Liver (tissue), 9 donors: ENCODE measurements around the gene CXCR4. TPM values are rescaled to one million over a fixed set of nuclear protein-coding genes. Genes with fewer than 3 reads are reported as not detected.

Source experiments
- DNase-seq: peaks from one replicate; pipeline ENCODE4 v3.0.0-alpha.2; 2017; ENCODE audit warnings: low spot score
- H3K27ac ChIP-seq, 2 donors: one replicate each; pipeline ENCODE4 v1.7.0; 2013; ENCODE audit warnings: inconsistent platforms in 2 of 2, low read length in 2 of 2, control low read depth in 1 of 2, low read depth in 1 of 2, mild to moderate bottlenecking in 1 of 2
- H3K27me3 ChIP-seq, 4 donors: one replicate each; pipeline versions ENCODE4 v1.6.1 to v1.7.0; 2013; ENCODE audit warnings: low read length in 3 of 4, inconsistent platforms in 1 of 4, mild to moderate bottlenecking in 1 of 4, moderate library complexity in 1 of 4; ENCODE audit not compliant: control insufficient read depth in 4 of 4, insufficient read depth in 4 of 4
- H3K36me3 ChIP-seq, 4 donors: one replicate each; pipeline versions ENCODE4 v1.6.1 to v1.7.0; 2013; ENCODE audit warnings: low read length in 3 of 4, mild to moderate bottlenecking in 3 of 4, low read depth in 1 of 4, moderate library complexity in 1 of 4; ENCODE audit not compliant: control insufficient read depth in 4 of 4, insufficient read depth in 3 of 4
- H3K4me1 ChIP-seq, 4 donors: one replicate each; pipeline versions ENCODE4 v1.6.1 to v1.7.0; 2013; ENCODE audit warnings: low read length in 3 of 4, mild to moderate bottlenecking in 3 of 4, moderate library complexity in 1 of 4; ENCODE audit not compliant: control insufficient read depth in 4 of 4, insufficient read depth in 4 of 4
- H3K4me3 ChIP-seq, 3 donors: one replicate each; pipeline versions ENCODE4 v1.6.1 to v1.7.0; 2013; ENCODE audit warnings: low read length in 3 of 3, control low read depth in 1 of 3, low read depth in 1 of 3, mild to moderate bottlenecking in 1 of 3
- H3K9ac ChIP-seq, 2 donors: one replicate each; pipeline ENCODE4 v1.7.0; 2013; ENCODE audit warnings: low read length in 2 of 2, mild to moderate bottlenecking in 2 of 2, moderate library complexity in 2 of 2, control low read depth in 1 of 2, low read depth in 1 of 2
- H3K9me3 ChIP-seq, 4 donors: one replicate each; pipeline versions ENCODE4 v1.6.1 to v1.7.0; 2013; ENCODE audit warnings: low read length in 3 of 4; ENCODE audit not compliant: control insufficient read depth in 4 of 4
- EGR1 ChIP-seq, 2 donors: IDR thresholded peaks; 2 replicates each; pipeline ENCODE4 v1.6.1; 2016 to 2018; ENCODE audit warnings: antibody characterized with exemption in 2 of 2, low read depth in 2 of 2
- FOXA1 ChIP-seq: IDR thresholded peaks from 2 replicates; pipeline ENCODE4 v1.6.1; 2016; ENCODE audit warnings: antibody characterized with exemption
- FOXA2 ChIP-seq: IDR thresholded peaks from 2 replicates; pipeline ENCODE4 v1.6.1; 2016; ENCODE audit warnings: antibody characterized with exemption
- GABPA ChIP-seq, 2 donors: IDR thresholded peaks in 1 of 2; conservative IDR thresholded peaks in 1 of 2; 2 replicates each; pipeline ENCODE4 v1.6.1; 2016; ENCODE audit warnings: antibody characterized with exemption in 2 of 2, mild to moderate bottlenecking in 1 of 2, moderate library complexity in 1 of 2
- HNF4A ChIP-seq, 2 donors: conservative IDR thresholded peaks; 2 replicates each; pipeline ENCODE4 v1.6.1; 2016; ENCODE audit warnings: antibody characterized with exemption in 2 of 2, mild to moderate bottlenecking in 2 of 2
- HNF4G ChIP-seq: IDR thresholded peaks from 2 replicates; pipeline ENCODE4 v1.6.1; 2016; ENCODE audit warnings: antibody characterized with exemption
- JUND ChIP-seq, 2 donors: IDR thresholded peaks; 2 replicates each; pipeline ENCODE4 v1.6.1; 2016; ENCODE audit warnings: antibody characterized with exemption in 2 of 2
- NR2F2 ChIP-seq: IDR thresholded peaks from 2 replicates; pipeline ENCODE4 v1.6.1; 2016; ENCODE audit warnings: antibody characterized with exemption
- RAD21 ChIP-seq, 2 donors: IDR thresholded peaks; 2 replicates each; pipeline ENCODE4 v1.6.1; 2016; ENCODE audit warnings: antibody characterized with exemption in 2 of 2, mild to moderate bottlenecking in 2 of 2
- RXRA ChIP-seq, 2 donors: IDR thresholded peaks; 2 replicates each; pipeline ENCODE4 v1.6.1; 2017 to 2018; ENCODE audit warnings: antibody characterized with exemption in 2 of 2, mild to moderate bottlenecking in 1 of 2
- SP1 ChIP-seq: IDR thresholded peaks from 2 replicates; pipeline ENCODE4 v1.6.1; 2018; ENCODE audit warnings: antibody characterized with exemption, mild to moderate bottlenecking
- TAF1 ChIP-seq: conservative IDR thresholded peaks from 2 replicates; pipeline ENCODE4 v1.6.1; 2016; ENCODE audit warnings: antibody characterized with exemption, mild to moderate bottlenecking
- WGBS: extraction: QIAGEN DNeasy Blood & Tissue Kit; methylation state at CpG from one replicate; pipeline ENCODE4 v1.1.7; 2013; 5-methylcytosine and 5-hydroxymethylcytosine counted together
- polyA plus RNA-seq, 2 donors: library from polyadenylated mRNA; stranded (reverse) in 1 of 2; unstranded in 1 of 2; fragments of 200-250 nt in 1 of 2; fragments of >200 nt in 1 of 2; fragmentation: Nextera tagmentation in 1 of 2; extraction: Ambion mirVana in 1 of 2; gene quantifications; one replicate each; pipeline versions ENCODE4 v1.2.1 to v1.2.3, GENCODE V29; 2013 to 2015
- total RNA-seq, 2 donors: library from RNA; depleted of rRNA; stranded (reverse); fragments of >200 nt; gene quantifications; one replicate each; pipeline ENCODE4 v1.2.3, GENCODE V29; 2014
- TF ChIP-seq, protein P1 (sequence below): fragments of 150-350 bp; IDR thresholded peaks from 2 replicates; pipeline ENCODE4 v1.5.1; 2017; ENCODE audit warnings: improper control_type of control experiment, low read depth, low read length; ENCODE audit not compliant: missing input control
- TF ChIP-seq, protein P2 (sequence below): IDR thresholded peaks from 2 replicates; pipeline ENCODE4 v1.6.1; 2016; ENCODE audit warnings: antibody characterized with exemption
- TF ChIP-seq, protein P3 (sequence below): IDR thresholded peaks from 2 replicates; pipeline ENCODE4 v1.6.1; 2016; ENCODE audit warnings: antibody characterized with exemption
- TF ChIP-seq, protein P4 (sequence below): IDR thresholded peaks from 2 replicates; pipeline ENCODE4 v1.6.1; 2016; ENCODE audit warnings: antibody characterized with exemption, mild to moderate bottlenecking
- TF ChIP-seq, protein P5 (sequence below): IDR thresholded peaks from 2 replicates; pipeline ENCODE4 v1.6.1; 2016; ENCODE audit warnings: antibody characterized with exemption
- donor health status: healthy.
- donor health status: healthy.
- donor health status: healthy.
- donor health status: healthy.
- donor health status: healthy.

Gene CXCR4
- total and polyA plus RNA-seq, 4 donors = 5.0 to 9.0 (median 6.1) TPM

DNA sequence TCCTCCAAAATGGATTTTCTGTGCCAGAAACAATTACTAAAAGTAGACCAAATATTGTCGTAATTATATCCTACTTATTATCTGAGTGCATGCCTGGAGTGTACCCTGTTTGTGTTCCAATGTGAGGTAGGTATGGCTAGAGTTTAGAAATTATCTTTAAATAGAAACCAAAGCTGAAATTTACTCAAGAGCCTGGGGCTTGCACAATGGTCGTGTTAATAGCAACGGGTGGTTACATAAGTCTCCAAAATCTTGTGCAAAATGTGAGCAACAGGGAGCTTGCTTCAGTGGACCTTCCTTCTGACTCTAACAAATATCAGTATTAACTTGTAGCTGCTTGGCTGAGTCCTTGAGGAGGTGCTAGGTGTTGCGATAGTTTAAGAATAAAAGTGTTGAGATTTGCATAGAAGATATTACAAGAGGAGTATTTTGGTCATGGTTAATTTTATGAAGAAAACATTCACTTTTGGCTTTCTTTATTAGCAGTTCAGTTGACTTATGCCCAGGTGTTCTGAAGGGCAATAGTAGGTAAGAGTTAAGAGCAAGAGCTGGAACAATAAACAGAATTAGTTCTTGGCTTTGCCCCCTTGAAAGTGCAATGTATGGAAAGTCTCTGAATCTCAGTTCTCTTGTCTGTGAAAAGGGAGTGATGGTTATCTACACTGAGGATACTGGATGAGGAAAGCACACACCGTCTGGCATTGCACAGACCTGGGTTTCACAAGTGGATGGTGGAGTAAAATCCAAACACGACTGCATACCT, 4.6 kb downstream of the CXCR4 start:
- H3K4me3 ChIP-seq = no peak overlapping the region
- peaks cover 7 to 20% (median 13%) of the 10 kb centered on the region in 4 donors for H3K4me1 ChIP-seq
- no peaks in the 10 kb centered on the region for H3K36me3 ChIP-seq
- no peak for TF ChIP-seq SP1
- no peak for TF ChIP-seq FOXA2
- H3K27me3 ChIP-seq = peaks cover 0 to 7% (median 1%) of the 10 kb centered on the region in 4 donors
- DNase-seq = no peak
- 49% methylated on average over 6 of the region's 6 CpGs for WGBS
- no peaks in the 10 kb centered on the region for H3K9me3 ChIP-seq
- peak overlapping the region in 1 of 2 donors; percentile 7 for H3K27ac ChIP-seq
- H3K9ac ChIP-seq = no peak overlapping the region

DNA sequence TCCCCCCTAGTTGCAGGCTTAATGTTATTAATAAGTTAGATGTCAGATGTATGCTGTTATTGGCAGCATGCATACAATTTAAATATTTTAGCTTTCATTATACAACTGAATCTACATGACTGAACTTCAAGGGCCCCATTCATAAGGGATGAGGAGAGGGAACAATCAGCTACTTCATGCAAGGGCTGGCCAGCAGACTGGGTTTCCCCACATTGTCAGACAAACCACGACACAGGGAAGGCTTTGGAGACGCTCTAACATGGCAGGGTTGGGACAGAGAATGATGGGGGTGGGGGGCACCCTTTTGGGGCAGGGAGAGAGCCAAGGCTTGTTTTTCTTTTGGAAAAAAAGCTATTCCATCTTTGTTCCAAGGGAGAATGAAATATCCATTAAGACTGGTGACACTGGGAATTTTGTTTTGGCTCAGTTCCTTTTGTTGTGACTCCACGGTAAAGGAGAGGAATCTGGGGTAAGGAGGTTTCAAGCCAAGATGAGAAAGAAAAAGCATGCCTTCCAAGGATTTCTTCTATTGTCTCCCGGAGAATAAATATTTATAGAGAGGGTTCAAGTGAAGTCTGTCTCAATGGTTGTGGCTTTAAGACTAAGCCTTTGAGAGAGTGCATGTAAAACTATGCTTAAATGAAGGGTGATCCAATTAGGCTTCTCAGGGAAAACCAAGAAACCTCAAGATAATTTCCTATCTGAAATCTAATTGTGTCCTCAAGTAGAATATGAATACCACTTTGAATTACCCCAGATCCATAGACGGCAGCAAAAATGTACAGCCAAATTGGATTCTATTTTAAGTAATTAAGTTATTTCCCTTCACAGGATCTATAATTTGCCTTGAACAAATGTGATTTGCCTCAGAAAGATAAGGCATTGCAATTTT, 5.4 kb downstream of the CXCR4 start:
- TF ChIP-seq, protein P1, sequence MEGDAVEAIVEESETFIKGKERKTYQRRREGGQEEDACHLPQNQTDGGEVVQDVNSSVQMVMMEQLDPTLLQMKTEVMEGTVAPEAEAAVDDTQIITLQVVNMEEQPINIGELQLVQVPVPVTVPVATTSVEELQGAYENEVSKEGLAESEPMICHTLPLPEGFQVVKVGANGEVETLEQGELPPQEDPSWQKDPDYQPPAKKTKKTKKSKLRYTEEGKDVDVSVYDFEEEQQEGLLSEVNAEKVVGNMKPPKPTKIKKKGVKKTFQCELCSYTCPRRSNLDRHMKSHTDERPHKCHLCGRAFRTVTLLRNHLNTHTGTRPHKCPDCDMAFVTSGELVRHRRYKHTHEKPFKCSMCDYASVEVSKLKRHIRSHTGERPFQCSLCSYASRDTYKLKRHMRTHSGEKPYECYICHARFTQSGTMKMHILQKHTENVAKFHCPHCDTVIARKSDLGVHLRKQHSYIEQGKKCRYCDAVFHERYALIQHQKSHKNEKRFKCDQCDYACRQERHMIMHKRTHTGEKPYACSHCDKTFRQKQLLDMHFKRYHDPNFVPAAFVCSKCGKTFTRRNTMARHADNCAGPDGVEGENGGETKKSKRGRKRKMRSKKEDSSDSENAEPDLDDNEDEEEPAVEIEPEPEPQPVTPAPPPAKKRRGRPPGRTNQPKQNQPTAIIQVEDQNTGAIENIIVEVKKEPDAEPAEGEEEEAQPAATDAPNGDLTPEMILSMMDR = no peak
- no peak for TF ChIP-seq EGR1 (IDR thresholded peaks at IDR 0.05; ENCODE audit: low read depth in 2 of 2)
- no peak for TF ChIP-seq GABPA (IDR thresholded peaks at IDR 0.05 in 1 of 2, conservative IDR thresholded peaks at IDR 0.05 in 1 of 2)
- no peak for TF ChIP-seq SP1
- no peak for TF ChIP-seq HNF4A (conservative IDR thresholded peaks at IDR 0.05)
- TF ChIP-seq, protein P2, sequence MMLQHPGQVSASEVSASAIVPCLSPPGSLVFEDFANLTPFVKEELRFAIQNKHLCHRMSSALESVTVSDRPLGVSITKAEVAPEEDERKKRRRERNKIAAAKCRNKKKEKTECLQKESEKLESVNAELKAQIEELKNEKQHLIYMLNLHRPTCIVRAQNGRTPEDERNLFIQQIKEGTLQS = no peak
- TF ChIP-seq JUND (IDR thresholded peaks at IDR 0.05) = no peak
- TF ChIP-seq RXRA (IDR thresholded peaks at IDR 0.05) = no peak
- TF ChIP-seq TAF1 = no peak
- TF ChIP-seq, protein P3, sequence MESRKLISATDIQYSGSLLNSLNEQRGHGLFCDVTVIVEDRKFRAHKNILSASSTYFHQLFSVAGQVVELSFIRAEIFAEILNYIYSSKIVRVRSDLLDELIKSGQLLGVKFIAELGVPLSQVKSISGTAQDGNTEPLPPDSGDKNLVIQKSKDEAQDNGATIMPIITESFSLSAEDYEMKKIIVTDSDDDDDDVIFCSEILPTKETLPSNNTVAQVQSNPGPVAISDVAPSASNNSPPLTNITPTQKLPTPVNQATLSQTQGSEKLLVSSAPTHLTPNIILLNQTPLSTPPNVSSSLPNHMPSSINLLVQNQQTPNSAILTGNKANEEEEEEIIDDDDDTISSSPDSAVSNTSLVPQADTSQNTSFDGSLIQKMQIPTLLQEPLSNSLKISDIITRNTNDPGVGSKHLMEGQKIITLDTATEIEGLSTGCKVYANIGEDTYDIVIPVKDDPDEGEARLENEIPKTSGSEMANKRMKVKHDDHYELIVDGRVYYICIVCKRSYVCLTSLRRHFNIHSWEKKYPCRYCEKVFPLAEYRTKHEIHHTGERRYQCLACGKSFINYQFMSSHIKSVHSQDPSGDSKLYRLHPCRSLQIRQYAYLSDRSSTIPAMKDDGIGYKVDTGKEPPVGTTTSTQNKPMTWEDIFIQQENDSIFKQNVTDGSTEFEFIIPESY = no peak
- TF ChIP-seq FOXA1 = no peak
- no peak for TF ChIP-seq FOXA2
- no peak for TF ChIP-seq NR2F2
- TF ChIP-seq, protein P4, sequence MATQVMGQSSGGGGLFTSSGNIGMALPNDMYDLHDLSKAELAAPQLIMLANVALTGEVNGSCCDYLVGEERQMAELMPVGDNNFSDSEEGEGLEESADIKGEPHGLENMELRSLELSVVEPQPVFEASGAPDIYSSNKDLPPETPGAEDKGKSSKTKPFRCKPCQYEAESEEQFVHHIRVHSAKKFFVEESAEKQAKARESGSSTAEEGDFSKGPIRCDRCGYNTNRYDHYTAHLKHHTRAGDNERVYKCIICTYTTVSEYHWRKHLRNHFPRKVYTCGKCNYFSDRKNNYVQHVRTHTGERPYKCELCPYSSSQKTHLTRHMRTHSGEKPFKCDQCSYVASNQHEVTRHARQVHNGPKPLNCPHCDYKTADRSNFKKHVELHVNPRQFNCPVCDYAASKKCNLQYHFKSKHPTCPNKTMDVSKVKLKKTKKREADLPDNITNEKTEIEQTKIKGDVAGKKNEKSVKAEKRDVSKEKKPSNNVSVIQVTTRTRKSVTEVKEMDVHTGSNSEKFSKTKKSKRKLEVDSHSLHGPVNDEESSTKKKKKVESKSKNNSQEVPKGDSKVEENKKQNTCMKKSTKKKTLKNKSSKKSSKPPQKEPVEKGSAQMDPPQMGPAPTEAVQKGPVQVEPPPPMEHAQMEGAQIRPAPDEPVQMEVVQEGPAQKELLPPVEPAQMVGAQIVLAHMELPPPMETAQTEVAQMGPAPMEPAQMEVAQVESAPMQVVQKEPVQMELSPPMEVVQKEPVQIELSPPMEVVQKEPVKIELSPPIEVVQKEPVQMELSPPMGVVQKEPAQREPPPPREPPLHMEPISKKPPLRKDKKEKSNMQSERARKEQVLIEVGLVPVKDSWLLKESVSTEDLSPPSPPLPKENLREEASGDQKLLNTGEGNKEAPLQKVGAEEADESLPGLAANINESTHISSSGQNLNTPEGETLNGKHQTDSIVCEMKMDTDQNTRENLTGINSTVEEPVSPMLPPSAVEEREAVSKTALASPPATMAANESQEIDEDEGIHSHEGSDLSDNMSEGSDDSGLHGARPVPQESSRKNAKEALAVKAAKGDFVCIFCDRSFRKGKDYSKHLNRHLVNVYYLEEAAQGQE = no peak
- no peak for TF ChIP-seq HNF4G
- TF ChIP-seq, protein P5, sequence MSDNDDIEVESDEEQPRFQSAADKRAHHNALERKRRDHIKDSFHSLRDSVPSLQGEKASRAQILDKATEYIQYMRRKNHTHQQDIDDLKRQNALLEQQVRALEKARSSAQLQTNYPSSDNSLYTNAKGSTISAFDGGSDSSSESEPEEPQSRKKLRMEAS = no peak
- TF ChIP-seq RAD21 (IDR thresholded peaks at IDR 0.05) = no peak
- no peak for DNase-seq

More for the DNA sequence above, 5.4 kb downstream of the CXCR4 start:
- Histone ChIP-seq H3K4me1 (peaks cover 7 to 14% (median 11%) of the 10 kb centered on the region in 4 donors), H3K27ac (no peak overlapping the region), H3K27me3 (peaks cover 0 to 7% (median 0%) of the 10 kb centered on the region in 4 donors), H3K9me3 (no peaks in the 10 kb centered on the region), H3K36me3 (no peaks in the 10 kb centered on the region), H3K4me3 (no peak overlapping the region), H3K9ac (no peak overlapping the region)
- 44% methylated on average over 5 of the region's 5 CpGs for WGBS
